BJ (cell line): ENCODE measurements around the gene GOLPH3L. TPM values are rescaled to one million over a fixed set of nuclear protein-coding genes. Genes with fewer than 3 reads are reported as not detected.
"Not testable (repeated sequence)": the region's sequence is repeated elsewhere in the genome, so short reads cannot be mapped to it uniquely, and the experiment has no call there.

Experiments used
- CTCF ChIA-PET: fragments of 350-600 bp; formaldehyde crosslinking; extraction: SDS; loops from one replicate; lab custom pipeline; 2021; ENCODE audit warnings: antibody characterized with exemption, inconsistent platforms; lab: Yijun Ruan, JAX
- POLR2A ChIA-PET: fragments of 300-600 bp; sonication (Branson Sonifier 250); formaldehyde crosslinking; extraction: SDS; loops from one replicate; lab custom pipeline; 2021; ENCODE audit warnings: antibody characterized with exemption; lab: Charles Lee
- DNase-seq: peaks from one replicate; pipeline ENCODE4 v3.0.0-alpha.2; 2011; ENCODE audit warnings: low read depth
- H3K27me3 ChIP-seq: 2 replicates; pipeline ENCODE4 v1.6.0; 2011; ENCODE audit warnings: low read length; ENCODE audit not compliant: control insufficient read depth, insufficient read depth
- H3K36me3 ChIP-seq: 2 replicates; pipeline ENCODE4 v1.5.1; 2011; ENCODE audit warnings: low read length; ENCODE audit not compliant: control insufficient read depth, insufficient read depth
- H3K4me3 ChIP-seq: 2 replicates; pipeline ENCODE4 v1.5.1; 2011; ENCODE audit warnings: low read depth, mild to moderate bottlenecking, control low read depth, low read length
- polyA plus RNA-seq: library from polyadenylated mRNA; depleted of rRNA; stranded (reverse); fragments of >200 nt; gene quantifications from 2 replicates; pipeline ENCODE4 v1.2.3, GENCODE V29; 2011; rRNA removed
- small RNA-seq: library from RNA; depleted of rRNA; stranded (forward); fragments of <200 nt; gene quantifications from one replicate; pipeline ENCODE3, GENCODE V24; 2012; ENCODE audit warnings: low replicate concordance, low read depth; ENCODE audit not compliant: insufficient read length
- TF ChIP-seq, protein P1 (sequence below): IDR thresholded peaks from 2 replicates; pipeline ENCODE4 v1.5.1; 2011; ENCODE audit warnings: low read depth, mild to moderate bottlenecking, control low read depth, inconsistent platforms, low read length, moderate library complexity; ENCODE audit not compliant: insufficient read depth

GOLPH3L gene
- polyA plus RNA-seq, 1 experiment, result 14.6 TPM

DNA sequence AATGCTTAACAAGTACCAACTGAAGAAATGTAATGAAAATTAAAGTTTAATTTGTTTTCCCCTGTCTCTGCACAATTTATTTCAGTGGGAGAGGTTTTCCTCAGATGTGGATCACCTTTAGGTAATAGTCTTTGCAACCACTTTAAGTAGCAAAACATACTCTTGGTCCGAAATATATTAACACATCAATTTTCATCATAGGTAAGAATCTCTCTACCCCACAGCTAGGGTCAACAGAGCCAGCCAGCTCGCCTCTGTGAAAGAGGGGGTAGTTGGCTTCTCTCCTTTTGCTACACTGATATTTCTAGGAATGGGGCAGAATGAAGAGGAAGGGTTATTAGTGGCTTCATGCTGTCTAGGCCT lies 92.7 kb downstream of the GOLPH3L start:
- TF ChIP-seq, protein P1, sequence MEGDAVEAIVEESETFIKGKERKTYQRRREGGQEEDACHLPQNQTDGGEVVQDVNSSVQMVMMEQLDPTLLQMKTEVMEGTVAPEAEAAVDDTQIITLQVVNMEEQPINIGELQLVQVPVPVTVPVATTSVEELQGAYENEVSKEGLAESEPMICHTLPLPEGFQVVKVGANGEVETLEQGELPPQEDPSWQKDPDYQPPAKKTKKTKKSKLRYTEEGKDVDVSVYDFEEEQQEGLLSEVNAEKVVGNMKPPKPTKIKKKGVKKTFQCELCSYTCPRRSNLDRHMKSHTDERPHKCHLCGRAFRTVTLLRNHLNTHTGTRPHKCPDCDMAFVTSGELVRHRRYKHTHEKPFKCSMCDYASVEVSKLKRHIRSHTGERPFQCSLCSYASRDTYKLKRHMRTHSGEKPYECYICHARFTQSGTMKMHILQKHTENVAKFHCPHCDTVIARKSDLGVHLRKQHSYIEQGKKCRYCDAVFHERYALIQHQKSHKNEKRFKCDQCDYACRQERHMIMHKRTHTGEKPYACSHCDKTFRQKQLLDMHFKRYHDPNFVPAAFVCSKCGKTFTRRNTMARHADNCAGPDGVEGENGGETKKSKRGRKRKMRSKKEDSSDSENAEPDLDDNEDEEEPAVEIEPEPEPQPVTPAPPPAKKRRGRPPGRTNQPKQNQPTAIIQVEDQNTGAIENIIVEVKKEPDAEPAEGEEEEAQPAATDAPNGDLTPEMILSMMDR, result no peak
- no peak overlapping the region for H3K4me3 ChIP-seq
- ChIA-PET POLR2A (interaction anchor here (0.5 to 1.0 kb wide), 2 partner anchors 25 to 26 kb away, joined by 3 read pairs; partner anchors contain the start of genes ENSA and MCL1), CTCF (interaction anchor here (1.0 kb wide), 1 partner anchor 44 kb away, joined by 4 read pairs; no protein-coding TSS in a partner anchor)
- DNase-seq, result no peak
- H3K27me3 ChIP-seq, result no peaks in the 10 kb centered on the region
- H3K36me3 ChIP-seq, result no peaks in the 10 kb centered on the region

DNA sequence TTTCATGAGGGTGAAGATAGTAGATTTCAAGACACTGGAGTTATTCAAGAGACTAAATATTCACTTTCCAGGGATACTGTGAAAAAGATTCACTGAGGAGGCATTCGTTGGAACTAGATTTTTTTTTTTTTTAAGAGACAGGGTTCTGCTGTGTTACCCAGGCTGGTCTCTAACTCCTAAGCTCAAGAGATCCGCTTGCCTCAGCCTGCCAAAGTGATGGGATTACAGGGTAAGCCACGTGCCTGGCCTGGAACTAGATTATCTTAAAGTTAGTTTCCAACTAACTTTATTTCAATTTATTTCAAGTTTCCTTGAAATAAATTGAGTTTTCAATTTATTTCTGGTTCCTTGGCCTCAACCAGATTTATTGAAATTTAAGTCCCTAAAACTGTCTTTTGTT lies 93.2 kb downstream of the GOLPH3L start:
- Histone ChIP-seq H3K36me3 (no peaks in the 10 kb centered on the region), H3K27me3 (no peaks in the 10 kb centered on the region), H3K4me3 (no peak overlapping the region)
- ChIA-PET CTCF (interaction anchor here (1.0 kb wide), 1 partner anchor 43 kb away, joined by 4 read pairs; no protein-coding TSS in a partner anchor), POLR2A (interaction anchor here (0.6 kb wide), 1 partner anchor 25 kb away, joined by 5 read pairs; no protein-coding TSS in a partner anchor)
- TF ChIP-seq, protein P1, result no peak
- no peak for DNase-seq

DNA sequence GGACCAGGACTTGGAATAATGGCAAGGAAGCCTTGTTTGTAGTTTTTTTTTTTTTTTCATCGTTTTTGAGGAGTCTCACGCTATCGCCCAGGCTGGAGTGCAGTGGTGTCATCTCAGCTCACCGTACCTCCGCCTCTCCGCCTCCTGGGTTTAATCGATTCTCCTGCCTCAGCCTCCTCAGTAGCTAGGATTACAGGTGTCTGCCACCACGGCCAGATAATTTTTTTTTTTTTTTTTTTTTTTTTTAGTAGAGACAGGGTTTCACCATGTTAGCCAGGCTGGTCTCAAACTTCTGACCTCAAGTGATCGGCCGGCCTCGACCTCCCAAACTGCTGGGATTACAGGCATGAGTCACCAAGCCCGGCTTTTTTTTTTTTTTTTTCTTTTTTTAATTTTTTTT lies 94.6 kb downstream of the GOLPH3L start:
- H3K4me3 ChIP-seq, H3K36me3 ChIP-seq, DNase-seq, H3K27me3 ChIP-seq, CTCF ChIA-PET, POLR2A ChIA-PET: not testable (repeated sequence)

DNA sequence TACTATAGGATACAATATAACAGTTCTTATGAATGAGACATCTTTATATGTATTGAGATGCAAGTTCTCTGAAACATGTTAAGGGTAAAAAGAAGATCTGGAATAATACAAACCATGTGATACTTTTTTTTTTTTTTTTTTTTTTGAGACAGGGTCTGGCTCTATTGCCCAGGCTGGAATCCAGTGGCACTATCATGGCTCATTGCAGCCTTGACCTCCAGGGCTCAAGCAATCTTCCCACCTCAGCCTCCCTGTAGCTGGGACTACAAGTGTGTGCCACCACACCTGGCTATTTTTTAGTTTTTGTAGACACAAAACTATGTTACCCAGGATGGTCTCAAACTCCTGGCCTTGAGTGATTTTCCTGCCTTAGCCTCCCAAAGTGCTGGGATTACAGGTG lies 95.4 kb downstream of the GOLPH3L start:
- no peak for DNase-seq
- Histone ChIP-seq H3K36me3 (no peaks in the 10 kb centered on the region; the same call in 1 of the 2 replicates), H3K4me3 (no peak overlapping the region), H3K27me3 (no peaks in the 10 kb centered on the region)
- POLR2A ChIA-PET, result no interaction called here
- CTCF ChIA-PET, result interaction anchor here (1.3 kb wide), 1 partner anchor 41 kb away, joined by 3 read pairs; no protein-coding TSS in a partner anchor
- TF ChIP-seq, protein P1, result no peak

DNA sequence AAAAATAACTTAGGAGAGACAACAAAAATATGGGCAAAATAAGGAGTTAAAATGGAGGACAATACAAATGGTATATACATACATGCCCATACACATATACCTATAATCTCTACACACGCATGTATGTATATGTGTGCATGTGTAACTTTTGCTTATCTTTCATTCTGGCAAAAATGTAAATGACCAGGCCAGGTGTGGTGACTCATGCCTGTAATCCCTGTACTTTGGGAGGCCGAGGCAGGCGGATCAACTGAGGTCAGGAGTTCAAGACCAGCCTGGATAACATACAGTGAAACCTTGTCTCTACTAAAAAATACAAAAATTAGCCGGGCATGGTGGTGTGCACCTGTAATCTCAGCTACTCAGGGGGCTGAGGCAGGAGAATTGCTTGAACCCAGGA lies 98.6 kb downstream of the GOLPH3L start:
- H3K4me3 ChIP-seq, DNase-seq, POLR2A ChIA-PET, H3K36me3 ChIP-seq, H3K27me3 ChIP-seq: not testable (repeated sequence)
- CTCF ChIA-PET, result interaction anchor here (1.8 kb wide), 1 partner anchor 17 kb away, joined by 5 read pairs; no protein-coding TSS in a partner anchor

DNA sequence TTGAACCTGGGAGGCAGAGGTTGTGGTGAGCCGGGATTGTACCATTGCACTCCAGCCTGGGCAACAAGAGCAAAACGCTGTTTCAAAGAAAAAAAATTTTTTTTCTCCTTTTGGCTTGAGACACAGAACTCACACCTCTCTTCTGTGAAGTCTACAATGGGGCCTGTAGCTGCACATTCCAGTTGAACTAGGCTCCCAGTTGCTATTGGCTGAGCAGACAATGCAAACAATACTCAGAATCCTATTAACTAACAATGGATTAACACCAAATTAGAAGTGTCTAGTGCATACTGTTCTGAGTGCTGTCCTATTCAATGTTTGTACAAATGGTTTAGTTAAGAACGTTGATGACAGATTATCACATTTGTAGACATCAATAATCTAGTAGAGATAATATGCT lies 100.0 kb downstream of the GOLPH3L start:
- Histone ChIP-seq H3K4me3 (no peak overlapping the region), H3K36me3 (no peaks in the 10 kb centered on the region; the same call in 1 of the 2 replicates), H3K27me3 (no peaks in the 10 kb centered on the region)
- no peak for DNase-seq
- ChIA-PET CTCF (interaction anchor here (1.8 kb wide), 1 partner anchor 16 kb away, joined by 5 read pairs; no protein-coding TSS in a partner anchor), POLR2A (interaction anchor here (0.6 kb wide), 1 partner anchor 21 kb away, joined by 4 read pairs; no protein-coding TSS in a partner anchor)
- TF ChIP-seq, protein P1, result no peak

Small RNA genes lying within 50 kb of the gene (small RNA-seq; reads per million reads assigned to genes)
- gene RF00015, result not detected
- gene RF00561, result not detected
- not detected for gene RNU6-1042P

Other genes starting within 250 kb of the GOLPH3L start
- 12.6 and 17.7 TPM in 2 replicates for gene TARS2, start 209.7 kb downstream of the GOLPH3L start, polyA plus RNA-seq
- gene ECM1, start 189.0 kb downstream of the GOLPH3L start, polyA plus RNA-seq, result 108 and 204 TPM in 2 replicates
- gene FALEC, start 181.4 kb downstream of the GOLPH3L start, polyA plus RNA-seq, result 0.17 TPM in 1 of 2 replicates, not detected in the other
- gene ADAMTSL4, start 147.7 kb downstream of the GOLPH3L start, polyA plus RNA-seq, result 6.1 and 8.6 TPM in 2 replicates
- gene MCL1, start 117.5 kb downstream of the GOLPH3L start, polyA plus RNA-seq, result 45.4 and 80.5 TPM in 2 replicates
- gene ENSA, start 67.5 kb downstream of the GOLPH3L start, polyA plus RNA-seq, result 35.8 and 47.2 TPM in 2 replicates
- 0.07 and 0.10 TPM in 2 replicates for gene HORMAD1, start 23.7 kb upstream of the GOLPH3L start, polyA plus RNA-seq
- gene CTSS, start 68.6 kb upstream of the GOLPH3L start, polyA plus RNA-seq, result 1.1 and 1.5 TPM in 2 replicates
- 70.7 and 91.1 TPM in 2 replicates for gene CTSK, start 111.1 kb upstream of the GOLPH3L start, polyA plus RNA-seq
- 31.4 and 38.8 TPM in 2 replicates for gene ARNT, start 179.4 kb upstream of the GOLPH3L start, polyA plus RNA-seq
- not detected in 2 replicates for gene CTXND2, start 190.0 kb upstream of the GOLPH3L start, polyA plus RNA-seq
- gene SETDB1, start 229.2 kb upstream of the GOLPH3L start, polyA plus RNA-seq, result 26.2 and 30.7 TPM in 2 replicates